ENCODE results near the gene CPA2.
"Not testable (repeated sequence)": the region's sequence is repeated elsewhere in the genome, so short reads cannot be mapped to it uniquely, and the experiment has no call there.

The CPA2 gene

DNA sequence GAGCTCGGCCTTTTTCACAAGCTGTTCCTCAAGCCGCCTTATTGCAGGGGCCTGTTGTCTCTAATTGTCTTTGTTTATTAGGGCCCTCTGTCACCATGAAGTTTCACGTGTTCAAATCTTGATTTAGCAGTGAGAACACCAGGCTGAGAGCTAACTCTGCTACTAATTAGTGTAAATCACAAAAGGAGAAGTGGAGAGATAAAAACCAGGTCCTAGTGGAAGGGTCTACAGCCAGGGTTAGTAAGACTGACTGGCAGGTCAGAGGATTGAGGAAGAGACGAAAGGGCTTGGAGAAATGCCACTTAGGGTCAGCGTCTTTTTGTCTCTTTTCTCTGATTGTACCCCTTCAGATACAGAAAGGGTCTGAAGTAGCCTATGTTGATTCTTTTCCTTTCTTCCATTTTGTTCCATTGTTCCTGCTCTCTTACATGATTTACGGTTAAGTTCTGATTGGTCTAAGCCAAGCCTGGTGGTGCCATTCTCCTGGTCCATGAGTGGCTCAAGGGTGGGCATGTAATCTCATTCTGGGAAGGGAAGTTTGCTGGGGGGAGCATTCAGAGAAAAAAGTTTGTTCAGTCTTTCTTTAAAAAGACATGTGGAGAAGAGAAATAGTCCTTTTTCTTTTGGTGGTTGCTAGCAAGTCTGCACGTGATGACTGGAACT, 37.7 kb upstream of the CPA2 start:
- no peak overlapping the region for H3K27ac ChIP-seq (ENCODE audit: insufficient read depth, low read length, poor library complexity, severe bottlenecking)
- H3K4me1 ChIP-seq (ENCODE audit: control insufficient read depth, insufficient read depth, low read length, poor library complexity, severe bottlenecking): no peaks in the 10 kb centered on the region
- no peaks in the 10 kb centered on the region for H3K27me3 ChIP-seq (replicated peaks; ENCODE audit: control insufficient read depth, insufficient read depth, low read length, poor library complexity, severe bottlenecking)
- DNase-seq: no peak
- no peak overlapping the region for H3K4me3 ChIP-seq (ENCODE audit: insufficient read depth, low read depth, low read length, poor library complexity, severe bottlenecking)
- H3K9me3 ChIP-seq (ENCODE audit: control insufficient read depth, low read length): no peaks in the 10 kb centered on the region
- no peaks in the 10 kb centered on the region for H3K36me3 ChIP-seq (ENCODE audit: control insufficient read depth, insufficient read depth, low read length)

DNA sequence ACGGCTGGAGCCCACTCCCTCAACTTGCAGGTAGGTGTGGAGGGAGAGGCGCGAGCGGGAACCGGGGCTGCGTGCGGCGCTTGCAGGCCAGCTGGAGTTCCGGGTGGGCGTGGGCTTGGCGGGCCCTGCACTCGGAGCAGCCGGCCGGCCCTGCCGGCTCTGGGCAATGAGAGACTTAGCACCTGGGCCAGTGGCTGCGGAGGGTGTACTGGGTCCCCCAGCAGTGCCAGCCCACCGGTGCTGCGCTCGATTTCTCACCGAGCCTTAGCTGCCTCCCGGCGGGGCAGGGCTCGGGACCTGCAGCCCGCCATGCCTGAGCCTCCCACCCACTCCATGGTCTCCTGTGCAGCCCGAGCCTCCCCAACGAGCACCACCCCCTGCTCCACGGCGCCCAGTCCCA, 36.7 kb upstream of the CPA2 start:
- H3K4me1 ChIP-seq (ENCODE audit: control insufficient read depth, insufficient read depth, low read length, poor library complexity, severe bottlenecking); H3K9me3 ChIP-seq (ENCODE audit: control insufficient read depth, low read length); H3K27ac ChIP-seq (ENCODE audit: insufficient read depth, low read length, poor library complexity, severe bottlenecking); H3K36me3 ChIP-seq (ENCODE audit: control insufficient read depth, insufficient read depth, low read length); DNase-seq; H3K27me3 ChIP-seq (replicated peaks; ENCODE audit: control insufficient read depth, insufficient read depth, low read length, poor library complexity, severe bottlenecking); H3K4me3 ChIP-seq (ENCODE audit: insufficient read depth, low read depth, low read length, poor library complexity, severe bottlenecking): not testable (repeated sequence)

DNA sequence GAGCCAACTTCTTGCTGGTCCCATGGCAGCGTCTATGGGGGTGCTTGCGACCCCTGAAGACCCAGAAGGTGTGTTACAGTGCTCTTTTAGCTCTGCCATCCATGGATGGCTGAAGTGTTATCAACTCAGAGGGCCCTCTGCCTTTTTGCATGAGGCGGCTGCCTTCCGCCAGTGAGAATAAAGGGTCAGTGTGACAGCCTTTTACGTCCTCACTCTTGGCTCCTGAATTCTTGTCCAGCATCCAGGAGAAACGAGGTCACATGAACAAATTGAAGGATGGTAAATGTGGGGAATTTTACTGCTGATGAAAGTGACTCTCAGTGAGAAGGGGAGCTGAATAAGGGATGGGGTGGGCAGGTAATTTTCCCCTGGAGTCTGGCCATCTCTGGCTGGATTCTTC, 34.9 kb upstream of the CPA2 start:
- DNase-seq: no peak
- H3K9me3 ChIP-seq (ENCODE audit: control insufficient read depth, low read length): no peaks in the 10 kb centered on the region
- no peaks in the 10 kb centered on the region for H3K4me1 ChIP-seq (ENCODE audit: control insufficient read depth, insufficient read depth, low read length, poor library complexity, severe bottlenecking)
- no peak overlapping the region for H3K4me3 ChIP-seq (ENCODE audit: insufficient read depth, low read depth, low read length, poor library complexity, severe bottlenecking)
- H3K27ac ChIP-seq (ENCODE audit: insufficient read depth, low read length, poor library complexity, severe bottlenecking): no peak overlapping the region
- no peaks in the 10 kb centered on the region for H3K36me3 ChIP-seq (ENCODE audit: control insufficient read depth, insufficient read depth, low read length)
- H3K27me3 ChIP-seq (replicated peaks; ENCODE audit: control insufficient read depth, insufficient read depth, low read length, poor library complexity, severe bottlenecking): no peaks in the 10 kb centered on the region

DNA sequence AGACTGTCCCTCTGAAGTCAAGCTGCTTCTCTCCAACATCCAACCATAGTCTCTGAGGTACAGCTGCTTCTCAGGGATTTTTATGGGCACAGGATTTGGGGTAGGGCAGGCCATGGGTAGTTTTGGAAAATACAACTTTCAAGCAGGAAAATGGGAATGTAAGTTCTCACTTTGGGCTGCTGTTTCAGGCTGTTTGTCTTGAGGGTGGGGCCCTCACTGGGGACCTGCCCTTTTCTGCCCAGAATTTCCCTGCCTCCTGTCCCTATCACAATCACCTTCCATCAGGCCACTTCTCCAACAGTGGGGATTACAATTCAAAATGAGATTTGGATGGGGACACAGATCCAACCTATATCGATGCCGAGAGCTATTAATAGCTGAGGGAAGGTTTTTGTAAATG, 34.5 kb upstream of the CPA2 start:
- no peaks in the 10 kb centered on the region for H3K36me3 ChIP-seq (ENCODE audit: control insufficient read depth, insufficient read depth, low read length)
- no peak for DNase-seq
- no peak overlapping the region for H3K4me3 ChIP-seq (ENCODE audit: insufficient read depth, low read depth, low read length, poor library complexity, severe bottlenecking)
- H3K27me3 ChIP-seq (replicated peaks; ENCODE audit: control insufficient read depth, insufficient read depth, low read length, poor library complexity, severe bottlenecking): no peaks in the 10 kb centered on the region
- no peaks in the 10 kb centered on the region for H3K9me3 ChIP-seq (ENCODE audit: control insufficient read depth, low read length)
- no peak overlapping the region for H3K27ac ChIP-seq (ENCODE audit: insufficient read depth, low read length, poor library complexity, severe bottlenecking)
- no peaks in the 10 kb centered on the region for H3K4me1 ChIP-seq (ENCODE audit: control insufficient read depth, insufficient read depth, low read length, poor library complexity, severe bottlenecking)

DNA sequence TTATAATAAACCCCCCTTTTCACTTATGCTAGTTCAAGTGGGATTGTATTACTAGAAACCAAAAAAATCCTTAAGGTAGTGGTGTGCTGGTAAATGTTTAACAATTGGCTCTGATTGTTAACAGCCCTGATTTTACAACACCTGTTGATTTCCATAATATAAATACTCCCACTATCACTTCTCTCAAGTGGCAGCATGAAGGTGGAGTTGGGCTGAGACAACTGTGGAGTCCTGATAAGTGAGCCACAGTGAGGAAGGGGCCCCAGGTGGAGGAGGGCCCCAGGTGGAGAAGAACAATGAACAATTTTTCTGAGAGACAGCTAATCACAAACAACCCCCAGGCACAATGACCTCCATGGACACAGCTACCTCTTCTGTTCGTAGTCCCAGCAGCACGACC, 32.6 kb upstream of the CPA2 start:
- Histone ChIP-seq H3K27me3 (replicated peaks; ENCODE audit: control insufficient read depth, insufficient read depth, low read length, poor library complexity, severe bottlenecking) (no peaks in the 10 kb centered on the region), H3K36me3 (ENCODE audit: control insufficient read depth, insufficient read depth, low read length) (no peaks in the 10 kb centered on the region), H3K4me3 (ENCODE audit: insufficient read depth, low read depth, low read length, poor library complexity, severe bottlenecking) (no peak overlapping the region), H3K4me1 (ENCODE audit: control insufficient read depth, insufficient read depth, low read length, poor library complexity, severe bottlenecking) (no peaks in the 10 kb centered on the region), H3K27ac (ENCODE audit: insufficient read depth, low read length, poor library complexity, severe bottlenecking) (no peak overlapping the region), H3K9me3 (ENCODE audit: control insufficient read depth, low read length) (no peaks in the 10 kb centered on the region)
- DNase-seq: no peak

DNA sequence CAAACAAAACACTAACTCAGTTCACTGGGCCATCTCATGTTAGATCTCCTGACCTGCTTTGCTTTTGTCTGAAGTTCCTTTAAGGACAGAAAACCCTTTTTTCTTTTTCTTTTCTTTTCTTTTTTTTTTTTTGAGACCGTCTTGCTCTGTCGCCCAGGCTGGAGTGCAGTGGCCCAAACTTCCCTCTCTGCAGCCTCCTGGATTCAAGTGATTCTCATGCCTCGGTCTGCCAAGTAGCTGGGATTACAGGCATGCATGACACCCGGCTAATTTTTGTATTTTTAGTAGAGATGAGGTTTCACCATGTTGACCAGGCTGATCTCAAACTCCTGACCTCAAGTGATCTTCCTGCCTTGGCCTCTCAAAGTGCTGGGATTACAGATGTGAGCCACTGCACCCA, 30.3 kb upstream of the CPA2 start:
- H3K4me1 ChIP-seq (ENCODE audit: control insufficient read depth, insufficient read depth, low read length, poor library complexity, severe bottlenecking); H3K36me3 ChIP-seq (ENCODE audit: control insufficient read depth, insufficient read depth, low read length); H3K4me3 ChIP-seq (ENCODE audit: insufficient read depth, low read depth, low read length, poor library complexity, severe bottlenecking); H3K9me3 ChIP-seq (ENCODE audit: control insufficient read depth, low read length); H3K27ac ChIP-seq (ENCODE audit: insufficient read depth, low read length, poor library complexity, severe bottlenecking); DNase-seq; H3K27me3 ChIP-seq (replicated peaks; ENCODE audit: control insufficient read depth, insufficient read depth, low read length, poor library complexity, severe bottlenecking): not testable (repeated sequence)

DNA sequence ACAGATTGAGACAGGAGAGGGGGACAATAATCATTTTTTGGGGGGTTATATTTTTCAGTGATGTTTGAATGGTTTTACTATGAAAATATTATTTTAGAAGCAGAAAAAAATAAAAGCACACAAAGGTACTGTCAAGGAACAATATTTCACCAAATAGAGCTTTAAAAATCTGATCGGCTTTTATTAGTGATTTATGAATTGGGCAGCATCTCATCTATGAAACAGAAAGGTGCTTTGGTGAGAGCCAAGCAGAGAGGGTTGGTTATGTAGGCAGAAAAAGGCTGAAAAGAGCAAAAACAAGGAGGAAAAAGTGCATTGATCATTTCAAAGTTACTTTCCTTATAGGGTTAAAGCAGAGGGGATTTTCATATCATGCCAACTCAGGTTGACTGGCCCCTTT, 26.4 kb upstream of the CPA2 start:
- Histone ChIP-seq H3K27me3 (replicated peaks; ENCODE audit: control insufficient read depth, insufficient read depth, low read length, poor library complexity, severe bottlenecking) (no peaks in the 10 kb centered on the region), H3K4me3 (ENCODE audit: insufficient read depth, low read depth, low read length, poor library complexity, severe bottlenecking) (no peak overlapping the region), H3K27ac (ENCODE audit: insufficient read depth, low read length, poor library complexity, severe bottlenecking) (no peak overlapping the region), H3K9me3 (ENCODE audit: control insufficient read depth, low read length) (no peaks in the 10 kb centered on the region), H3K36me3 (ENCODE audit: control insufficient read depth, insufficient read depth, low read length) (no peaks in the 10 kb centered on the region), H3K4me1 (ENCODE audit: control insufficient read depth, insufficient read depth, low read length, poor library complexity, severe bottlenecking) (no peaks in the 10 kb centered on the region)
- no peak for DNase-seq

DNA sequence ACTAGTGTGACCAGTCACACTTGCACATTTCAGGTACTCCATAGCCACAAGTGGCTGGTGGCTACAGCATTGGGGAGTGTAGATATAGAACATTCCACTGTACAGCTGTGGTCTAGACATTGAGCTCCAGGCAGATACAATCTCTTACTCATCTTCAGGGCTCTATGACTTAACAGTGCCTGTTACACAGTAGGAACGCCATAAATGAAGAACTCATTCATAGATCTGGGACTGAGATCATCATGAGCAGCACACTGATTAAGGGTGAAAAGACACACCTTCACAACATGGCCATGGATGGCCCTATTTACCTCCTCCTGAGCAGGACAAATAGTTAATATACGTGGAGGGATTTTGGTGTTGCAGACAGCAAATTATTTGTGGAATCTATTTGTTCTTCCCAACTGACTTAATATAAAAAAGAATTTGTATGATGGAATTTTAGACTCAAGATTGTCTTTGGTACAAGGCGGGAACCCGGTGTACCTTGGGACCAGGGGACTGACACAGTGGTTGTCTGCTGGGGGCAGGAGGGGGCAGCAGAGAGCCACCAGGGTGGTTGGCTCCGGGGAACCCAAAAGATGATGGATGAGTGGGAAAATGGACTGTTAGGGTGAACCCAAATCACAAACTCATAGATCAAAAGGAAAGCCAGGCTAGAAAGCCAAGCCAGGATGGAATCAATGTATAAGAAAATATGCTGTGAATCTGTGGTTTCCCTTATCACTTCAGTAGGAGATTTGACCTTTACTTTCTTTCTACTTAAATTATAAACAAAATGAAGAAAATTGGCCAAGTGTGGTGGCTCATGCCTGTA, 24.3 kb upstream of the CPA2 start:
- Histone ChIP-seq H3K4me1 (ENCODE audit: control insufficient read depth, insufficient read depth, low read length, poor library complexity, severe bottlenecking) (no peaks in the 10 kb centered on the region), H3K9me3 (ENCODE audit: control insufficient read depth, low read length) (no peaks in the 10 kb centered on the region), H3K27me3 (replicated peaks; ENCODE audit: control insufficient read depth, insufficient read depth, low read length, poor library complexity, severe bottlenecking) (no peaks in the 10 kb centered on the region), H3K27ac (ENCODE audit: insufficient read depth, low read length, poor library complexity, severe bottlenecking) (no peak overlapping the region), H3K4me3 (ENCODE audit: insufficient read depth, low read depth, low read length, poor library complexity, severe bottlenecking) (no peak overlapping the region), H3K36me3 (ENCODE audit: control insufficient read depth, insufficient read depth, low read length) (no peaks in the 10 kb centered on the region)
- peak in 2 of 3 donors; percentile 3 to 6 for DNase-seq

DNA sequence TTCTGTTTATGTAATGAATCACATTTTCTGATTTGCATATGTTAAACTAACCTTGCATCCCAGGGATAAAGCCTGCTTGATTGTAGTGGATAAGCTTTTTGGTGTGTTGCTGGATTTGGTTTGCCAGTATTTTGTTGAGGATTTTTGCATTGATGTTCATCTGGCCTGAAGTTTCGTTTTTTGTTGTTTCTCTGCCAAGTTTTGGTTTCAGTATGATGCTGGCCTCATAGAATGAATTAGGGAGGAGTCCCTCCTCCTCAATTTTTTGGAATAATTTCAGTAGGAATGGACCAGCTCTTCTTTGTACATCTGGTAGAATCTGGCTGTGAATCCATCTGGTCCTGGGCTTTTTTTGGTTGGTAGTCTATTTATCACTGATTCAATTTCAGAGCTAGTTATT, 23.2 kb upstream of the CPA2 start:
- not testable (repeated sequence) for H3K27ac ChIP-seq (ENCODE audit: insufficient read depth, low read length, poor library complexity, severe bottlenecking); H3K4me1 ChIP-seq (ENCODE audit: control insufficient read depth, insufficient read depth, low read length, poor library complexity, severe bottlenecking); H3K4me3 ChIP-seq (ENCODE audit: insufficient read depth, low read depth, low read length, poor library complexity, severe bottlenecking); H3K27me3 ChIP-seq (replicated peaks; ENCODE audit: control insufficient read depth, insufficient read depth, low read length, poor library complexity, severe bottlenecking); H3K36me3 ChIP-seq (ENCODE audit: control insufficient read depth, insufficient read depth, low read length); DNase-seq; H3K9me3 ChIP-seq (ENCODE audit: control insufficient read depth, low read length)

DNA sequence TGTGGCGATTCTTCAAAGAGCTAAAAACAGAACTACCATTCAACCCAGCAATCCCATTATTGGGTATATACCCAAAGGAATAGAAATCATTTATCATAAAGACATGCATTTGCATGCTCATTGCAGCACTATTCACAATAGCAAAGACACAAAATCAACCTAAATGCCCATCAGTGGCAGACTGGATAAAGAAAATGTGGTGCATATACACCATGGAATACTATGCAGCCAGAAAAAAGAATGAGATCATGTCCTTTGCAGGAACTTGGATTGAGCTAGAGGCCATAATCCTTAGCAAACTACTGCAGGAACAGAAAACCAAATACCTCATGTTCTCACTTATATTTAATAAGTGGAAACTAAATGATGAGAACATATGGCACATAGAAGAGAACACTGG, 20.2 kb upstream of the CPA2 start:
- H3K4me1 ChIP-seq (ENCODE audit: control insufficient read depth, insufficient read depth, low read length, poor library complexity, severe bottlenecking); H3K9me3 ChIP-seq (ENCODE audit: control insufficient read depth, low read length): not testable (repeated sequence)

More for the DNA sequence above, 20.2 kb upstream of the CPA2 start:
- not testable (repeated sequence) for H3K36me3 ChIP-seq (ENCODE audit: control insufficient read depth, insufficient read depth, low read length); H3K4me3 ChIP-seq (ENCODE audit: insufficient read depth, low read depth, low read length, poor library complexity, severe bottlenecking); H3K27ac ChIP-seq (ENCODE audit: insufficient read depth, low read length, poor library complexity, severe bottlenecking); H3K27me3 ChIP-seq (replicated peaks; ENCODE audit: control insufficient read depth, insufficient read depth, low read length, poor library complexity, severe bottlenecking); DNase-seq

Data from effector memory CD4-positive, alpha-beta T cell (primary cell).